ENCODE data around the gene NOTCH2.
A peak's percentile ranks its signal among the peaks of the same experiment; 100 is the strongest.
"Not testable (repeated sequence)": the region's sequence is repeated elsewhere in the genome, so short reads cannot be mapped to it uniquely, and the experiment has no call there.

NOTCH2 gene

DNA sequence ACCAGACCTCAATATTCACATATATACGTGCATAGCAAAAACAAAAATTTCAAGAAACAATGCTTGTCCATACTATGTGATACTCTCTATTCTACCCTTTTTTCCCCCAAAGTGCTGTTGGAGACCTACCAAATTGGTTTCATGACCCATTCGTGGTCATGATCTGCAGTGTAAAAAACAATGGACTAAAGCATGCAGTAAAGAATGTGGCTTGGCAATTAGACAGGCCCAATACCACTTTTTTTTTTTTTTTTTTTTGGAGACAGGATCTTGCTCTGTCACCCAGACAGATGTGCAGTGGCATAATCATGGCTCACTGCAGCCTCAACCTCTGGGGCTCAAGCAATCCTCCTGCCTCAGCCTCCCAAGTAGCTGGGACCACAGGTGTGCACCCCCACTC, 21.3 kb downstream of the NOTCH2 start:
- not testable (repeated sequence) for DNase-seq

DNA sequence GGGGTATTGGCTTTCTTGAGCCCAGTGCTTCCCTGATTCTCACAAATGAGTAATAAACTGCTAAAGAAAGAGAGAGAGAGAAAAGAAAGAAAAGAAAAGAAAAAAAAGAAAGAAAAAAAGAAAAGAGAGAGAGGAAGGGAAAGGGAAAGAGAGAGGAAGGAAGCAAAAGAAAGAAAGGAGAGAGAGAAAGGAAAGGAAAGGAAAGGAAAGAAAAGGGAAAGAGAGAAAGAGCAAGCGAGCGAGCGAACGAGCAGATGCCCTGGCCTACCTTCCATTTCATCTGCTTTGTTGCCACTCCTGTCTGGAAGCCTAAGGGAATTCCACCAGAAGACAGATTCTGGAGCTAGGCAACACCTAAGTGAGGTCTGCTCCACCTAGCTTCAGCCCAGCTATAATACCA, 27.7 kb downstream of the NOTCH2 start:
- not testable (repeated sequence) for DNase-seq

DNA sequence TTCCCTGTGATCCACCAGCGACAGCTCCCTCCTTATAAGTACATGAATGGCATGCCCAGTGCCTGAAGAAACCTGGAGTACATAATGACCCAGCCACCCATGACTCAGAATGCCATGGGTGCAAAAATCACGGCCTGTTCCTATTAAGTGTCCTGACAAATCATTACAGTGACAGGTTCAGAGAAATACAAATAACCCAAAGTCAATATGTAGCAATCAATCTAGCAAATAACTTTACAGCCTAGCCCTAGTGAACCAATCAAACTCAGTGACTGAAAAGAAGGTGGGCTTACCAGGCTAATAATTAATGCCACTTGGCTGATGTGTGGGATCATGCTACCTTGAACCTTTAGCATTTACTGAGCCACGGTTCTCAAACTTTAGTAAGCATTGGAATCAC, 37.2 kb downstream of the NOTCH2 start:
- DNase-seq = not testable (repeated sequence)

DNA sequence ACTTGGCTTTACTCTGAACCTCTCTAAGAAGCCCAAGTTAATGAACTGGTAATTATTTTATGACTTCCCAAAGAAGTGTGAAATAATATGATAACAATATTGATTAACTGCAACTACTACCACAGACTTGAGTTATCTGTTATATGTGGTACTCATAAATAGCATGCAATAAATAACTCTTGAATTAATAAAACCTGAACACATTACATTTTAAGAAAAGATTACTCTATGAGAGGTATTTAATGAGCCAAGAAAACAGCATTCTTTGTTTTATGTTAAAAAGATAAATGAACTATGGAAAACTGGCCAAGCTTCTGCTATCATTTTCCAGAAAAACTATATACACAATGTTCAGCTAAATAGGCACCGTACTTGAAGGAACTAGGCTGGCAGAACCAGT, 45.7 kb downstream of the NOTCH2 start:
- DNase-seq = not testable (repeated sequence)

DNA sequence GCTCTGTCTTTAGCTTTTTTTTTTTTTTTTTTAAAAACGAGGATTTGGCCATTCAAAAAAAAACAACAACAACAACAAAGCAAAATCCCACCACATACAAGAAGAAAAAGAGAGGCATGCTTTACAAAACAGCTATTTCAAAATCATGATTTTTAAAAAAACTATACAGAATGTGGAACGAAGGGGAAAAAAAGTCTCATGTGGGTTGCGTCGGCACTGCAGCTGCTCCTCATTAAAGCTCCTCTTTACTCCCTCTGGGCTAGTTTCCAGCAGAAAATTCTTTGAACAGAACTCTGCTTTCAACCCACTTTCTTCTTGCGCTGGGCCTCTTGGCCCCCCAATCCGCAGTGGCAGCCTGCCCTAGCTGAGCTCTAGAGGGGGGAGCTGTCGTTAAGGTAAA, 54.5 kb downstream of the NOTCH2 start:
- DNase-seq = not testable (repeated sequence)

DNA sequence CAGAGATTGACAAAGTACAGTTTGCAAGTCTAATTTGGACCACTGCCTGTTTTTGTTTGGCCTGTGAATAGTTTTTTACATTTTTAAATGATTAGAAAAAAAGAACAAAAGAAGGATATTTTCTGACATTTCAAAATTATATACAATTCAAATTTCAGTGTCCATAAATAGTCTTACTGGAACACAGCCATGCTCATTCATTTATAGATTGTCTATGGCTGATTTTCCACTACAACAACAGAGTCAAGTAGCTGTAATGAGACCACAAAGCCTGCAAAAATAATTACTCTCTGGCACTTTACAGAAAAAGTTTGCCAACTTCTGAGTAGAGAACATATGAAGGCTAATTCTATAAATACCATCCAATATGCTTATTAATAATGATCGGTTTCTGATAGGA, 61.1 kb downstream of the NOTCH2 start:
- not testable (repeated sequence) for DNase-seq

DNA sequence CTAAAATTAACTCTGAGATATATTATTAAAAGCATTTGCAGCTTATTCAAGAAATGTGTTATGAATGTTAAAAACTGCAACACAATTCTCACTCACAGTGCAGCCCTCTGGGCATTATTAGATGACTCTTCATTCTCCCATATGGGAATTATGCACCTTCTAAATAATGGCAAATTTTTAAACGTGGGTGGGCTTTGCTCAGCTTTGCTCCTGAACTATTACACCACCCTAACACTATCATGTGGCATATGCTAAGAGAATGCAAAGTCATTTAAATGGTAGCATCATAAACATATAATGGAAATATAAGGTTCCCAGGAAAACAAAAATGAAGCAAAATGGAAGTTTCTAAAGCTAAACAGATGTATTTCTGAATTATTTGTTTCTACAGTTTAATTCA, 61.6 kb downstream of the NOTCH2 start:
- DNase-seq = not testable (repeated sequence)

DNA sequence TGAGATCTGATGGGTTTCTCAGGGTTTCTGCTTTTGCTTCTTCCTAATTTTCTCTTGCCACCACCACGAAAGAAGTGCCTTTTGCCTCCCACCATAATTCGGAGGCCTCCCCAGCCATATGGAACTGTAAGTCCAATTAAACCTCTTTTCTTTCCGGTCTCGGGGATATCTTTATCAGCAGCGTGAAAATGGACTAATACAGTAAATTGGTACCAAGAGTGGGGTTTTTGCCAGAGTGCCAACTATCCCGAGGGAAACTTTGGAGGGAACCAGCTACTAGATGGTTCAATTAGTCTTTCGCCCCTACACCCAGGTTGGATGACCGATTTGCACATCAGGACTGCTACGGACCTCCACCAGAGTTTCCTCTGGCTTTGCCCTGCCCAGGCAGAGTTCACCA, 68.4 kb downstream of the NOTCH2 start:
- DNase-seq = not testable (repeated sequence)

DNA sequence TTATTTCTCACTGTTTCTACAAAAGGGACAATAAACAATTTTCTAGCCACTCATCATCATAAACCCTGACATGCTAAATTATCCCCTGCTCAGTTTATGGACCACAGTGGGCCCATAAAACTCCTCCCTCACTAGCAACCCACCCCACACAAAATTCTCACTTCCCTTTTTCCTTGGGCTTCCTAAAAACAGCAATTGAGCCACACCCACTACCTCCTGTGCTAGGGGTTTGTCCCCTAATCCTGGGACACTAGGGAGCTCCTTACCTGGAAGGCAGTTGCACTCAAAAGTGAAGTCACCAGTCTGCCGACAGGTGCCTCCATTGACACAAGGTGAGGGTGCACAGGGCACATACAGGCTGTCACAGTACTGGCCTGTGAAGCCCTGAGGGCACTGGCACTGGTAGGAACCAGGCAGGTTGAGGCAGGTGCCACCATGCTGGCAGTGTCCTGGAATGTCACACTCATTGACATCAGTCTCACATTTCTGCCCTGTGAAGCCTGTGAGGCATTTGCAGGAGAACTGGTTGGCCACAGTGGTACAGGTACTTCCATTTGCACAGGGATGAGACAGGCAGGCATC, 72.6 kb downstream of the NOTCH2 start:
- not testable (repeated sequence) for DNase-seq

DNA sequence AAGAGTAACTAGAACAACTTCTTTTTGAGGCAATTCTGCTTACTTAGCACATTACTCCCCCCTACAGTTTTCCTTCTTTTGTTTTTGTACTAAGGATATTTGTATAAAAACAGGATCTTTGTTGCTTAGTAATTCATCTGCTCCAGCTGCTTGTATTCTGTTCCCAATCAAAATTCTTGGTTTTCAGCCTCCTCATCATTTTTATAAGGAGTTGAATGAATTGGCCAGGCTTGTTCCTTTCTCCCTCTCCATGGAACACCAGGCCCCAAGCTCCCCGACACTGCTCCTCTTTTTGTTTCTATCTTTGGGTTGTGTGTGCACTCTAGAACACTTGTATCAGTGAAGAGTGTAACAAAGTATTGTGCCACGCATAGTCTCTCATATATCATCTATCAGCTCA, 73.5 kb downstream of the NOTCH2 start:
- not testable (repeated sequence) for DNase-seq

DNA sequence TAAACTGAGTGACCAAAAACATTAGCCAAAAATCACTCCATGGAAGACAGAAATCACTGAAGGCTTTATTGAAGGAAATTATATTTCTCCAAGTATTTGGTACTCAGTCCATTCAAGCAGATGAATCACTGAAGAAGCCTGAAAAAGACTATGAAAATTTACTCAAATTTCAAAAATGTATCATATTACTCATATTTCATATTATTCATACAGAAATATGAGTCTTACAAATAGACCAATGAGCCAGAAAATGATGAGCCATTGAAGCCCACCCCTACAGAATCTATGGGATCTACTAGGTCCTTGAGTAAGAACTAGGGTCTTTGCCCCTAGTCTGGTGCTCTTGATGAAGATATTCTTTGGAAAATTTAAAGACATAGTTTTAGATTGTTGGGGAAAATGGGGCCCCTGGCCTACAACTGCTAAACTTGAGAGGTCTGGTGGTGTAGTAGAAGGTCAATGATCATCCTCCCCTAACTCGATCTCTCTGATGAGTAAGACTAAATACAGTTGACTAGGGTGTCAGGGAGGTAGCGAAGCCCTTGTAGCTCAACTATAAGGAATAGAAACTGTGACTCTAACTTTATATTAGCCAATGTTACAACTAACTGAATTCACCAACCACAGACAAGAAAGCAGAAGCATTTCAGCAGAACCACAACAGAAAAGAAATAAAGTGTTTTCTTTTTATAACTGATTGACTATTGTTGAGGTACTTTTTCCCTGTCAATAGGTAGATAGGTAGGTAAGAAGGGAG, 81.0 kb downstream of the NOTCH2 start:
- no peak for DNase-seq

DNA sequence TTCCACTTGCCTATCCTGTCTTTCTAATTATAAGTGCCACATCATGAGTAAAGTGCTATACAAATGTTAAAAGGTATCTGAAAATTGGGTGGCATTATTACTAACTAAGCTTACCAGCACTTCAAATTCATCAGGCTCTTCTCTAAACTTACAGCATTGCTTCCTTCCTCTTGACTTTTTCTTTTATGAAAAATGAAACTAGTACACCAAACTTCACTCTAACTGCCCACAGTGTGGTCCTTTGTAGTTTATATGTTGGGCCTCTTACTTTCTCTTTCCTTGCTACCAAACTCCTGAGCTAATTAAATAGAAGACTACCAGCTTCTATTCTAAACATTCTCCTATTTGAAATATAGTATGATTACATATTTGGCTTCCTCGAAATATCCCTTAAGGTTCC, 81.8 kb downstream of the NOTCH2 start:
- DNase-seq = peak in 1 of 2 donors; percentile 22

DNA sequence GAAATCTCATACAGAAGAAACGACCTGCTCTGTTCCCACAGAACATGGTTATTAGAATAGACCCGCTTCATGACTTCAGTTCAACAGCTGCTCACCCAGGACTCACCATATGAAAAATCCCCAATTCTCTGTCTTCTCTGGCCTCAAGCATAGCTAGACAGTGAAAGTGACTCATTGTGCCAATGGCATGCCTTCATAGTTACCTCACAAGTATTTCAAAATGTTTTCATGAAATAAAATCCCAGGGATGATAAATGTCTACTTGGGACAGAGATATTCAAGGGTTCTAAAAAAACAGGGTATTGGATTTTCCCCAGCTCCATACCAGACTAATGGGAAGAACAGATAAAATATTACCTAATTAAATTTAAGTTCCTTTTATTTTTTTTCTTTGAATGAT, 82.3 kb downstream of the NOTCH2 start:
- no peak for DNase-seq

DNA sequence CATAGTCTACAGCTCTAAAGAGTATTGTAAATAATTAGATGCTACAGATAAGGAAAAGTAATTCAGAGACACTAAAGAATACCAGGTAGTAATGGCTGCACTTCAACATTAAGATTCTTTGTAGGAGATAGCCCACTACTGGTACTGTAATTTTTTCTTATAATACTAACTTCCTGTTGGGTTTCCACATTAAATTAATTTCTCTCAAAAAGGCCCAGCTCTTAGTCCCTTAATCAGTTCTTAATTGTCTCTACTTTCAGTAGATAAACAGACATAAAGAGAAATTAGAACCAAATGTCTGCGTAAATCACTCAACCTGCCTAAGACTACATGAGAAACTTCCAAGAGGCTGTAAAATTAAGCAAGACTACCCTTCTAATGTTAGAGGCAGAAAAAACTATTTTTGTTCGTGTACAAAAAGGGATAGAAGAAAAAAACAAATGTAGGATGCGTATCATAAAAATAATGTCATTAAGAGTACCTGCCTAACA, 83.4 kb downstream of the NOTCH2 start:
- DNase-seq = no peak

DNA sequence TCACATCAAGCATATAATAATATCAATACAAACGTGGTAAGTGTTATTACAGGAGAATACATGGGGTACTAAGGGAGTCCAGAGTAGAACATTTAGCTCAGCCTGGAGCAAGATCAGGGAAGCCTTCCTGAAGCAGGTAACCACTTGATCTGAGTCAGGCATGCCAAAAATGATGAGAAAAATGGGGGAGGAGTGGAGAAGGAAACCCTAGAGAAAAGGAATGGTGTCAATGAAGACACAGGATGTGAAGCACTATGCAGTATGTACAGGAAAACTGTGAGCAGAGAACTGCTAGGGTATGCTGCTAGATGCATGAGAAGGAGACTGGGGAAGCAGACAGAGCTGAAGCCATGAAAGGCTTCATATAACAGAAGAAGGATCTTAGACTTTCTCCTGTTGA, 84.7 kb downstream of the NOTCH2 start:
- no peak for DNase-seq

DNA sequence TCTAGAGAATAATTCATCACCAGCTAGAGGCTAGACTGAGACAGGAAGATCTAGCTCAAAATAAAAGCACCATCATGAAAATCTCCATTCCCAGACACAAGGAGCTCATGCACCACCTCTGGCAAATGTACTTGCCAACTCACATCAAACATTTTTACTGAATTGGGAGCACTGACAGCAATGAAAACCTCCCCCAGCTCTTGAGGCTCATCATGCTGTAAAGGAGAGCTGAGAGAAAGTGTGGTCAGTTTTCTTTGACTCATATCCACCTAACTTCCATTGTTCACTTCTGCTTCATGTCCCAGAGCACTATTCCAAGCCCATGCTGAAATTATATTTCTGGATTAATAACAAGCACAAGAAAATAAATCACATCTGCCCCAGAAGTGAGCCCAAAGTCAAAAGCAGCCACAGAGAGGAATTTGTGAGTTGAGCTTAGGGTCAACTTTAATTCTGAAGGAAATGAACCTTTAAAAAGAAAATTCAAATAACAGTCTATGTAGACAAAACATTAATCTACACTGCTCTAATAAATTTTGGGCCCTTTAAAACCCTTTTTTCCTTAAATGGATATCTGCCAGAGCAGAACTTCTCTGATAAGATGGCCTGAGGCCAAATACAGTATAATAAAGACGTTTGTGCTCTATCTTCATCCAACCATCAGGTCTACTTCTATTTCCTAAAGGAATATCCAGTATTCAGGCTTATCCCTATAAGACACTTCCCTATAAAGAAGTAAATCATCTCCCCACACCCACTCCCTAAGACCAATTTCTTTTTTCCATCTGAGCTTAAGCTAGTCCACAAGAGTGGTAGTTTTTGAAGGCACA, 87.3 kb downstream of the NOTCH2 start:
- no peak for DNase-seq

DNA sequence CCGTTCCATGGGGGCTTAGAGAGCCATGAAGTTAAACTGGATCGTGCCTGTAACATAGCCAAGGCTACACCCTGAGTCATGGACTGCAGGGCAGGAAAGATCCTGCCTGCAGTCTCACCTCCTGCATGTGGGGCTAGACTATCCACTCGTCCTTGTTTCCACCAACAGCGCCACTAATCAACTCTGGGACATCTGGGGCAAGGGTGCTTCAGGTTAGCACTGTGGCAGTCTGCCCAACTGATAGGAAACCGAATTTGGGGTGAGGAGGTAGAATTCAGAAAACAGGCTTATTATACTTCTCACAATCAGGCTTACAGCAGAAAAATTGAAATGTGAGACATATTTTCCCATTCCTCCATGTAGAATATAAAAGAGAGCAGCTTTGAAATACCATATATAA, 88.0 kb downstream of the NOTCH2 start:
- DNase-seq = no peak

DNA sequence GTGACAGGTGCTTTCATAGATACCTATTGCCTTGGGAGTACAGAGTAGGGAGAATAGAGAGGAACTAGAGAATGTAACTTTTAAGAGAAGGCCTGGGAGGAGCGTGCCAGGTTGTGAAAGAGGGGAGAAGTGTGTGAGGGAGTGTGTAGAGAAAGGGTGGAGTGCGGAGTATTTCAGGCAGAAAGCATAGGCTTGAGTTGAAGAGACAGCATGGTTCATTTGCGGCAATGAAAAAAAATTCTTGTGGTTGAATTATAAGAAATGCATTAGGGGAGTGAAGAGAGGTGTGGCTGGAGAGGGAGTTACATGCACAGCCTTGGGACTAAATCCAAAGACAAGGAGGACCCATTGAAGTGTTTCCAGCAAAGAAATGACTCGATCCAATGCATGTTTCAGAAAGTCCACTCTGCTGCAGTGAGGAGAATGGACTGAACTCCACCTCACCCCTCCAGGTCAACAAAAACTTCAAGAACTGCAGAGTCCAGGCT, 91.4 kb downstream of the NOTCH2 start:
- no peak for DNase-seq

DNA sequence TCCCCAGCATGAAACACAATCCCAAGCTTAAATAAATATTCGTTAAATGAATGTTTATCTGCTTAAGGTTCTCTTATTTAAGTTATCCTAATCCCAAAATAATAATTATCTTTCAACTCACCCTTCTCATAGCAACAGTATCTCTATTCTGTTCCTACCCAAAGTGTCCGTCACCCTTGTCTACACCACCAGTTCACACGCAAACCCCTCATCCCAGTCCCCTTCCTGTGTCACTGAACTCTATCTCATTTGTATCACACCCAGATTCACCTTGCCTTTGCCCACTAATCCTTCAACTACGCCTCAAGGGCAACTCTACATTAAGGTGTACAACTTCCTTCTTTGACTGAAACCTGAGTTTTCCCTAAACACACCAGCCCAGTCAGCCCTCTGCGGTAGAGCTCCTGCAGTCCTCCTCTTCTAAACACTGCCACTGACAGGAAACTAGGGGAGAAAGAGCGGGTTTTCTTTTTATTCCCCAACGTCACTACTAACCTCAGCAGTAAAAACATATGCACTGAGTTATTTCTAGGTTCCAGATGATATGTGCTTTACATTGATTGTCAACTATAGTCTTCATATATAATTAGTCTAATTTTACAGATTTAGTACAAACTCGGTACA, 92.2 kb downstream of the NOTCH2 start:
- not testable (repeated sequence) for DNase-seq

DNA sequence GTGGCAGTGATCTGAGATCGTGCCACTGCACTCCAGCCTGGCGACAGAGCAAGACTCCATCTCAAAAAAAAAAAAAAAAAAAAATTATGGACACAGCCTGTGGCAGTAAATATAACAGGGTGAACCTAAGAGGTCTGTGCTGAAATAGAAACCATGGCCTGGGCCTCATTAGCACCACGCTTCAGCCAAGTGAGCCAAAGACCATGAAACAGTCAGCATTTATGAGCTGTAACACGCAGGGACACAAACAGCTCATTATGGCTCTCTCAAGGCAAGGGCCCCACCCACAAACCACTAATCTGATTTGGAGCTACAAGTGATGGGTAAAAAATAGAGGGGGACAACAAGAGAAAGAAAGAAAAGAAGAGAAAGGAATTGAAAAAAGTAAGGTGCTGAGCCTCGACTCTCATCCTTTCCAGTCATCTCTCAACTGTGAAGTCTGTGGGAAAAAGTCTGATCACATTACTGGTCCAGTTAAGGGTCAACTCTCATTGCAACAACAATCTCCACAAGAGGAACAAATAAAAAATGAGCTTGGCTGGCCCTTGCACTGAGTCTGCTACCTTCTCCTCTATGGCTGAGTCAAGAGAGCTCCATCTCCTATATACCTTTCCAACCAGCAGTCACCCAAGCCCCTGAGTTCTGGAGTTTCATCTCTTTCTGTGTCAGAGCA, 93.7 kb downstream of the NOTCH2 start:
- DNase-seq = not testable (repeated sequence)

DNA sequence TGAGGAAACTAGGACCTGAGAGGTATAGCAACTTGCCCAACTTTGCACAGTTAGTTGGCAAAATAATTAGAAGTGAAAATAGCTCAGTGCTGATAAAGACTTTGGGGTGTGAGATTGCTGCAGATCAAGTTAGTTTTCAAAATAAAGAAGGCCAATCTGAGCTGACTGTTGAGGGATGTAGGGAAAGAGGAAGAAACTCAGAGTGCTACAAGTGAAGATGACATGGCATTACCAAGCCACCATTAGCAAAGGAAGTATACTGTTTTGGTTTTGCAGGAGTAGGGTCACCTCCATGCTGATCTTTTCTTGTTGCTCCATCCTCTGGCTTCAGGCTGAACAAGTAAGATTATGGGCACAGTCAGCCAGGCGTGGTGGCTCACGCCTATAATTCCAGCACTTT, 94.5 kb downstream of the NOTCH2 start:
- DNase-seq = no peak

DNA sequence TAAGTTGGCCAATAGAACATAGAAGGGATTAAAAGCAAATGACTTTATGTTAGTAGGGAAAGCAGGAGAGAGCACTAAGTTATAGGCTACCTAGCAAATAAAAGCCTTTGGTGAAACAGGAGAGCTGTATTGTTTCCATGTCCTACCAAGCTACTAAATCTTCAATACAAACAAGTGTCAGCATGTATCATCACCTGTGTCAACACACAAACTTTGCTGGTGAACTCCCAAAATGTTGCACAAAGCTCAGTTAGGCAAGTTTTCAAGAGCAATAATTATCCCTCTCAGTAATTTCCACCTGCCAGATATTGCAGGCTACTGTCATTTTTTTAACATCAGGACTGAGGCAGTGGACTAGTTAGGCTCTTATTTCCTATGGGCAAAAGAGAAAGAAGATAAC, 95.4 kb downstream of the NOTCH2 start:
- no peak for DNase-seq

Measured in CD4-positive, alpha-beta T cell treated with Interleukin-1 beta for 1 hour (primary cell).